GM18507 (cell line): ENCODE measurements around the gene SEMA5B.
A peak's percentile ranks its signal among the peaks of the same experiment; 100 is the strongest.

ENCODE experiments used
- DNase-seq: peaks from one replicate; pipeline ENCODE4 v3.0.0; 2011; ENCODE audit warnings: low read depth; ENCODE audit not compliant: insufficient read length; ENCODE audit errors: extremely low spot score
- FAIRE-seq: peaks from 2 replicates; lab custom pipeline; 2011; peaks lifted over from hg19 to GRCh38; lab: Jason Lieb, UNC

SEMA5B gene

GRCh38 chr3:122917412-122917811, 110.2 kb downstream of the SEMA5B start:
- DNase-seq (no peak), FAIRE-seq (no peak)

GRCh38 chr3:122916580-122916979, 111.0 kb downstream of the SEMA5B start:
- FAIRE-seq (peak; percentile 5), DNase-seq (no peak)

GRCh38 chr3:122916084-122916483, 111.5 kb downstream of the SEMA5B start:
- FAIRE-seq = no peak
- no peak for DNase-seq

- DNase-seq = no peak
- FAIRE-seq = no peak
These were observed 112.1 kb downstream of the SEMA5B start for GRCh38 chr3:122915300-122916055.

GRCh38 chr3:122913539-122914100, 113.9 kb downstream of the SEMA5B start:
- FAIRE-seq (no peak), DNase-seq (no peak)

GRCh38 chr3:122912772-122913538, 114.6 kb downstream of the SEMA5B start:
- FAIRE-seq (no peak), DNase-seq (no peak)

- FAIRE-seq = no peak
- DNase-seq = no peak
These were observed 115.7 kb downstream of the SEMA5B start for GRCh38 chr3:122911901-122912300.

GRCh38 chr3:122908251-122908650, 119.3 kb downstream of the SEMA5B start:
- no peak for FAIRE-seq
- no peak for DNase-seq

GRCh38 chr3:122907471-122907870, 120.1 kb downstream of the SEMA5B start:
- FAIRE-seq = no peak
- no peak for DNase-seq

GRCh38 chr3:122903171-122903570, 124.4 kb downstream of the SEMA5B start:
- FAIRE-seq = no peak
- no peak for DNase-seq

- no peak for FAIRE-seq
- no peak for DNase-seq
These were observed 125.2 kb downstream of the SEMA5B start for GRCh38 chr3:122902326-122902725.

- FAIRE-seq = no peak
- DNase-seq = no peak
These were observed 129.3 kb downstream of the SEMA5B start for GRCh38 chr3:122898298-122898697.

GRCh38 chr3:122893754-122894668, 133.6 kb downstream of the SEMA5B start:
- DNase-seq = no peak
- FAIRE-seq = no peak

- FAIRE-seq (peak; percentile 24), DNase-seq (no peak)
These were observed 134.3 kb downstream of the SEMA5B start for GRCh38 chr3:122893282-122893681.

GRCh38 chr3:122892118-122892960, 135.2 kb downstream of the SEMA5B start:
- FAIRE-seq = no peak
- no peak for DNase-seq

- no peak for DNase-seq
- no peak for FAIRE-seq
These were observed 136.8 kb downstream of the SEMA5B start for GRCh38 chr3:122890720-122891220.

- FAIRE-seq (peak; percentile 52), DNase-seq (peak; percentile 35)
These were observed 137.4 kb downstream of the SEMA5B start for GRCh38 chr3:122890077-122890719.

- FAIRE-seq = no peak
- no peak for DNase-seq
These were observed 140.6 kb downstream of the SEMA5B start for GRCh38 chr3:122886946-122887345.
